H9 (cell line): Measurements from ENCODE around the gene ITPK1. TPM values are rescaled to one million over a fixed set of nuclear protein-coding genes. Genes with fewer than 3 reads are reported as not detected.

Experiments
- DNase-seq: peaks from one replicate; pipeline ENCODE4 v3.0.0-alpha.2; 2017
- H2AFZ ChIP-seq: one replicate; pipeline ENCODE4 v1.6.1; 2013; ENCODE audit warnings: mild to moderate bottlenecking, low read length, control low read depth, moderate library complexity
- H2AK5ac ChIP-seq: 2 replicates; pipeline ENCODE4 v1.6.1; 2013; ENCODE audit warnings: low read length, control low read depth, mixed read lengths; ENCODE audit not compliant: insufficient read length
- H2BK120ac ChIP-seq: one replicate; pipeline ENCODE4 v1.6.1; 2013; ENCODE audit warnings: low read depth, mild to moderate bottlenecking, low read length, control low read depth, inconsistent platforms; ENCODE audit not compliant: poor library complexity, severe bottlenecking
- H2BK12ac ChIP-seq: 2 replicates; pipeline ENCODE4 v1.6.1; 2013; ENCODE audit warnings: low read length, control low read depth, mixed read lengths, low read depth; ENCODE audit not compliant: insufficient read length
- H2BK15ac ChIP-seq: 2 replicates; pipeline ENCODE4 v1.6.1; 2013; ENCODE audit warnings: low read depth, low read length, control low read depth
- H2BK20ac ChIP-seq: one replicate; pipeline ENCODE4 v1.6.1; 2013; ENCODE audit warnings: low read depth, mild to moderate bottlenecking, low read length, control low read depth, inconsistent platforms; ENCODE audit not compliant: poor library complexity, severe bottlenecking
- H2BK5ac ChIP-seq: 2 replicates; pipeline ENCODE4 v1.6.1; 2013; ENCODE audit warnings: low read length, control low read depth, mixed read lengths; ENCODE audit not compliant: insufficient read length
- H3K14ac ChIP-seq: 2 replicates; pipeline ENCODE4 v1.6.1; 2013; ENCODE audit warnings: low read length, control low read depth; ENCODE audit not compliant: insufficient read depth
- H3K18ac ChIP-seq: 2 replicates; pipeline ENCODE4 v1.6.1; 2013; ENCODE audit warnings: low read depth, mild to moderate bottlenecking, mixed read lengths, low read length, control low read depth; ENCODE audit not compliant: insufficient read length
- H3K23ac ChIP-seq: 2 replicates; pipeline ENCODE4 v1.6.1; 2013; ENCODE audit warnings: low read length, control low read depth, mixed read lengths, low read depth; ENCODE audit not compliant: insufficient read length
- H3K23me2 ChIP-seq: 2 replicates; pipeline ENCODE4 v1.6.1; 2013; ENCODE audit warnings: low read depth, mild to moderate bottlenecking, mixed read lengths, low read length, control low read depth; ENCODE audit not compliant: insufficient read length, poor library complexity, severe bottlenecking
- H3K27ac ChIP-seq: 2 replicates; pipeline ENCODE4 v1.5.1; 2013; ENCODE audit warnings: low read length, control low read depth, mixed read lengths, low read depth; ENCODE audit not compliant: insufficient read length
- H3K27me3 ChIP-seq: 2 replicates; pipeline ENCODE4 v1.6.1; 2013; ENCODE audit warnings: low read length, control low read depth, inconsistent platforms; ENCODE audit not compliant: insufficient read depth
- H3K4ac ChIP-seq: 2 replicates; pipeline ENCODE4 v1.6.1; 2013; ENCODE audit warnings: low read depth, mild to moderate bottlenecking, control low read depth, inconsistent platforms, low read length, moderate library complexity
- H3K4me1 ChIP-seq: 2 replicates; pipeline ENCODE4 v1.6.1; 2013; ENCODE audit warnings: low read length, control low read depth, inconsistent platforms; ENCODE audit not compliant: insufficient read depth
- H3K4me2 ChIP-seq: 2 replicates; pipeline ENCODE4 v1.6.1; 2013; ENCODE audit warnings: low read length, control low read depth, mixed read lengths; ENCODE audit not compliant: insufficient read length, insufficient read depth
- H3K56ac ChIP-seq: 2 replicates; pipeline ENCODE4 v1.6.1; 2013; ENCODE audit warnings: low read depth, mild to moderate bottlenecking, mixed read lengths, low read length, control low read depth; ENCODE audit not compliant: insufficient read length
- H3K79me1 ChIP-seq: 2 replicates; pipeline ENCODE4 v1.6.1; 2013; ENCODE audit warnings: low read depth, mild to moderate bottlenecking, moderate library complexity, low read length, control low read depth, inconsistent platforms; ENCODE audit not compliant: insufficient read depth, poor library complexity, severe bottlenecking
- H3K79me2 ChIP-seq: 2 replicates; pipeline ENCODE4 v1.6.1; 2013; ENCODE audit warnings: low read length, control low read depth, inconsistent platforms; ENCODE audit not compliant: insufficient read depth
- H3K9ac ChIP-seq: 2 replicates; pipeline ENCODE4 v1.6.1; 2013; ENCODE audit warnings: low read length, control low read depth, mixed read lengths; ENCODE audit not compliant: insufficient read length; ENCODE audit errors: extremely low read depth
- H3K9me3 ChIP-seq: one replicate; pipeline ENCODE4 v1.6.1; 2013; ENCODE audit warnings: low read depth, low read length, inconsistent platforms; ENCODE audit not compliant: control insufficient read depth
- H3T11ph ChIP-seq: one replicate; pipeline ENCODE4 v1.6.1; 2013; ENCODE audit warnings: mild to moderate bottlenecking, low read length, control low read depth, inconsistent platforms
- H4K20me1 ChIP-seq: one replicate; pipeline ENCODE4 v1.6.1; 2013; ENCODE audit not compliant: control insufficient read depth, insufficient read length, insufficient read depth
- H4K5ac ChIP-seq: 2 replicates; pipeline ENCODE4 v1.6.1; 2013; ENCODE audit warnings: low read depth, mild to moderate bottlenecking, mixed read lengths, low read length, control low read depth; ENCODE audit not compliant: insufficient read length
- H4K8ac ChIP-seq: replicated peaks from 2 replicates; pipeline ENCODE4 v1.6.1; 2013; ENCODE audit warnings: low read length, control low read depth, mixed read lengths, low read depth; ENCODE audit not compliant: insufficient read length
- H4K91ac ChIP-seq: 2 replicates; pipeline ENCODE4 v1.6.1; 2013; ENCODE audit warnings: low read depth, mild to moderate bottlenecking, moderate library complexity, mixed read lengths, low read length, control low read depth; ENCODE audit not compliant: insufficient read length
- H3K27ac Mint-ChIP-seq, 3 experiments: 2 replicates in 2 of 3; 3 replicates in 1 of 3; pipeline ENCODE4 v1.8.0; 2020 to 2021; ENCODE audit warnings: mixed read lengths in 3 of 3, mild to moderate bottlenecking in 1 of 3, moderate library complexity in 1 of 3
- H3K27me3 Mint-ChIP-seq: 2 replicates; pipeline ENCODE4 v1.8.0; 2021; ENCODE audit warnings: low read depth, mild to moderate bottlenecking, moderate library complexity, mixed read lengths
- H3K36me3 Mint-ChIP-seq, 3 experiments: 2 replicates in 2 of 3; 3 replicates in 1 of 3; pipeline ENCODE4 v1.8.0; 2020 to 2021; ENCODE audit warnings: low read depth in 3 of 3, mixed read lengths in 3 of 3; ENCODE audit not compliant: insufficient read depth in 1 of 3
- H3K4me1 Mint-ChIP-seq, 2 experiments: 2 replicates each; pipeline ENCODE4 v1.8.0; 2020; ENCODE audit warnings: mixed read lengths in 2 of 2
- H3K4me3 Mint-ChIP-seq, 2 experiments: 2 replicates in 1 of 2; 3 replicates in 1 of 2; pipeline ENCODE4 v1.8.0; 2020 to 2021; ENCODE audit warnings: mild to moderate bottlenecking in 2 of 2, mixed read lengths in 2 of 2, moderate library complexity in 1 of 2
- H3K9me3 Mint-ChIP-seq, 2 experiments: 2 replicates in 1 of 2; 3 replicates in 1 of 2; pipeline ENCODE4 v1.8.0; 2020; ENCODE audit warnings: mild to moderate bottlenecking in 2 of 2, mixed read lengths in 2 of 2, moderate library complexity in 1 of 2
- WGBS: extraction: QIAGEN DNeasy Blood & Tissue Kit; methylation state at CpG from one replicate; pipeline ENCODE4 v1.1.7; 2013; ENCODE audit warnings: missing lambda C conversion rate, low lambda C conversion rate, mixed read lengths; ENCODE audit not compliant: insufficient read length; ENCODE audit errors: extremely low coverage; 5-methylcytosine and 5-hydroxymethylcytosine counted together
- total RNA-seq: library from RNA; stranded (reverse); gene quantifications from 2 replicates; pipeline ENCODE4 v1.2.1, GENCODE V29; 2021
- TF ChIP-seq, protein P1 (sequence below): fragments of 200-600 bp; sonication (generic); conservative IDR thresholded peaks from 3 replicates; pipeline ENCODE4 v1.8.0; 2021; ENCODE audit warnings: antibody characterized with exemption, mild to moderate bottlenecking

Gene ITPK1
- total RNA-seq, 1 experiment from 2014 or later, result 92.7 TPM

DNA sequence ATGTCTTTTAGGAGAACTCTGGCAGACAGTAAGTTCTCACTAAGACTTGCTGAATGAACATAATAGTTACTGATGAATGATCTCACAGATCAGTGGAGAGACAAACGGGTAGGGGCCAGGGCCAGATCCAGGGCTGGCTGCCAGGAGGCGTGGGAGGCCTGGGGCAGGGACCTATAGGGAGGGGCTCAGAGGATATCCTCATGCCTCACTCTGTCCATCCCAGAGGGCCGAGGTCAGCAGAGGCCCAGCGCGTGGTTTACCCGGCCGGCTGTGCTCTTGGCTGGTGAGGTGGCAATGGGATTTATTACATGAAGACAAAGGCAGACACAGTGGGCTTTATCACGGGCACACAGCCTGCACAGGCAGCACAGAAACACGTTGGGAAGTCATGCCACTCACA is 107.3 kb downstream of the ITPK1 start:
- no peak overlapping the region for H3T11ph ChIP-seq
- no peak overlapping the region for H2AK5ac ChIP-seq
- no peak overlapping the region for H2BK20ac ChIP-seq
- DNase-seq, result no peak
- no peak overlapping the region for H2AFZ ChIP-seq
- TF ChIP-seq, protein P1, sequence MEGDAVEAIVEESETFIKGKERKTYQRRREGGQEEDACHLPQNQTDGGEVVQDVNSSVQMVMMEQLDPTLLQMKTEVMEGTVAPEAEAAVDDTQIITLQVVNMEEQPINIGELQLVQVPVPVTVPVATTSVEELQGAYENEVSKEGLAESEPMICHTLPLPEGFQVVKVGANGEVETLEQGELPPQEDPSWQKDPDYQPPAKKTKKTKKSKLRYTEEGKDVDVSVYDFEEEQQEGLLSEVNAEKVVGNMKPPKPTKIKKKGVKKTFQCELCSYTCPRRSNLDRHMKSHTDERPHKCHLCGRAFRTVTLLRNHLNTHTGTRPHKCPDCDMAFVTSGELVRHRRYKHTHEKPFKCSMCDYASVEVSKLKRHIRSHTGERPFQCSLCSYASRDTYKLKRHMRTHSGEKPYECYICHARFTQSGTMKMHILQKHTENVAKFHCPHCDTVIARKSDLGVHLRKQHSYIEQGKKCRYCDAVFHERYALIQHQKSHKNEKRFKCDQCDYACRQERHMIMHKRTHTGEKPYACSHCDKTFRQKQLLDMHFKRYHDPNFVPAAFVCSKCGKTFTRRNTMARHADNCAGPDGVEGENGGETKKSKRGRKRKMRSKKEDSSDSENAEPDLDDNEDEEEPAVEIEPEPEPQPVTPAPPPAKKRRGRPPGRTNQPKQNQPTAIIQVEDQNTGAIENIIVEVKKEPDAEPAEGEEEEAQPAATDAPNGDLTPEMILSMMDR, result no peak
- no peak overlapping the region for H2BK120ac ChIP-seq
- H3K4me1 ChIP-seq, result no peaks in the 10 kb centered on the region
- no peak overlapping the region for H3K4ac ChIP-seq
- H3K23ac ChIP-seq, result no peak overlapping the region
- no peak overlapping the region for H3K9ac ChIP-seq
- H2BK15ac ChIP-seq, result no peak overlapping the region
- no peak overlapping the region for H3K4me3 Mint-ChIP-seq
- no peak overlapping the region for H4K5ac ChIP-seq
- H3K9me3 Mint-ChIP-seq, result no peaks in the 10 kb centered on the region
- H3K79me2 ChIP-seq, result no peaks in the 10 kb centered on the region
- H3K4me1 Mint-ChIP-seq, result peaks cover 15 to 29% of the 10 kb centered on the region in 2 experiments
- no peak overlapping the region for H4K91ac ChIP-seq
- no CpG with 5 or more reads among the region's 9 CpGs for WGBS
- H3K18ac ChIP-seq, result no peak overlapping the region
- H3K9me3 ChIP-seq, result no peaks in the 10 kb centered on the region
- H4K20me1 ChIP-seq, result no peaks in the 10 kb centered on the region
- H2BK12ac ChIP-seq, result no peak overlapping the region
- no peak overlapping the region for H3K14ac ChIP-seq
- no peak overlapping the region for H2BK5ac ChIP-seq
- H3K36me3 Mint-ChIP-seq, result no peaks in the 10 kb centered on the region; a peak in 3 of 7 replicates
- H3K27ac Mint-ChIP-seq, result peak overlapping the region in 1 of 3 experiments; percentile 61; a peak in 2 of 7 replicates
- peaks cover 2% of the 10 kb centered on the region for H3K79me1 ChIP-seq
- no peaks in the 10 kb centered on the region for H3K27me3 ChIP-seq
- H3K4me2 ChIP-seq, result no peak overlapping the region
- H3K27me3 Mint-ChIP-seq, result no peaks in the 10 kb centered on the region; the same call in 1 of the 2 replicates
- no peak overlapping the region for H3K27ac ChIP-seq
- no peaks in the 10 kb centered on the region for H3K23me2 ChIP-seq
- no peak overlapping the region for H3K56ac ChIP-seq
- no peak overlapping the region for H4K8ac ChIP-seq
